HG03139 (cell line): Measurements from ENCODE around the gene POU5F2.

Source experiments
- ATAC-seq: cut with Tn5 transposase; IDR thresholded peaks from one replicate; pipeline ENCODE4 v1.9.1; 2021; ENCODE audit not compliant: unreplicated experiment

The POU5F2 gene, protein sequence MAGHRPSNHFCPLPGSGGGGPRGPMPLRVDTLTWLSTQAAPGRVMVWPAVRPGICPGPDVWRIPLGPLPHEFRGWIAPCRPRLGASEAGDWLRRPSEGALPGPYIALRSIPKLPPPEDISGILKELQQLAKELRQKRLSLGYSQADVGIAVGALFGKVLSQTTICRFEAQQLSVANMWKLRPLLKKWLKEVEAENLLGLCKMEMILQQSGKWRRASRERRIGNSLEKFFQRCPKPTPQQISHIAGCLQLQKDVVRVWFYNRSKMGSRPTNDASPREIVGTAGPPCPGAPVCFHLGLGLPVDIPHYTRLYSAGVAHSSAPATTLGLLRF

DNA sequence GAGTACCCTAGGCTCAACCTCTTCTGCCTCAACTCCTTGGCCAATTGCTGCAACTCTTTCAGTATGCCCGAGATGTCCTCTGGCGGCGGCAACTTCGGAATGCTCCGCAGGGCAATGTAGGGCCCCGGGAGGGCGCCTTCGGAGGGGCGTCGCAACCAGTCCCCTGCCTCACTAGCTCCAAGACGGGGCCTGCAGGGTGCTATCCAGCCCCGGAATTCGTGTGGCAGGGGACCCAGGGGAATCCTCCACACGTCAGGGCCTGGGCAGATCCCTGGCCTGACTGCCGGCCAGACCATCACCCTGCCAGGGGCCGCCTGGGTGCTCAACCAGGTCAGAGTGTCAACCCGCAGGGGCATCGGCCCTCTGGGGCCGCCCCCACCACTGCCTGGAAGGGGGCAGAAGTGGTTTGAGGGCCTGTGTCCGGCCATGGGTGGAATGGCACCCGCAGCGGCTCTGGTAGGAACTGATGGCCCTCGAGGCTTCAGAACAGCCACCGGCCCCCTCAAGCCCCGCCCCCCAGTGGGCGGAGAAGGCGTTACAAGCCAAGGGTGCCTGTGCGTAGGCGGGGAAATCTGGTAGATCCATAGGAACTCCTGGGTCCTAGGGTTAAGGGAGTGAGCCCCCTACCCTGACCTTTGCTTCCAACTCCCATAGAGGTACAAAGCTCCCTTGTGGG, at the start of gene POU5F2:
Gene POU5F2, minus strand, starts transcription at position 465 of the 676 bp plus-strand sequence. Its CDS starts 37 bp downstream, at position 428.
- ATAC-seq = no peak

- no peak for ATAC-seq
Measured at GRCh38 chr5:93790401-93790800, 49.0 kb upstream of the POU5F2 start.

- ATAC-seq = no peak
Measured at GRCh38 chr5:93789173-93790067, 48.0 kb upstream of the POU5F2 start.

GRCh38 chr5:93787598-93787997, 46.2 kb upstream of the POU5F2 start:
- ATAC-seq = no peak

DNA sequence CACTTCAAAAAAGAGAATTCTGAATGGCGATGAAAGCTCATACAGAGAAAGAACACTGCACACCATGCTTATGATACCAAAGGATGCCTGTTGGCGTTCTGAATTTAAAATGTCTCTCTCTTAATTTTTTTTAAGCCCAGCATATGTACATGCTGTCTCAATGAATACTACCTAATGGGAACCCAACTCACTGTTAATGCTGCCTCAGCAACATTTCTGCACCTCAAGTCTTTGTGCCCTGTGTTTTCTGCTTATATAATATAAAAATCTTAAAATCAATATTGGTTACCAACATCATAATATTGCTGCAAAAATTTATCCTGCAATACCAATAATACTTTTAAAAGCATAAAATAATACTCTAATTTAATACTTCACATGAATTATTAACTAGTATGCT, 44.1 kb upstream of the POU5F2 start:
- ATAC-seq = no peak

DNA sequence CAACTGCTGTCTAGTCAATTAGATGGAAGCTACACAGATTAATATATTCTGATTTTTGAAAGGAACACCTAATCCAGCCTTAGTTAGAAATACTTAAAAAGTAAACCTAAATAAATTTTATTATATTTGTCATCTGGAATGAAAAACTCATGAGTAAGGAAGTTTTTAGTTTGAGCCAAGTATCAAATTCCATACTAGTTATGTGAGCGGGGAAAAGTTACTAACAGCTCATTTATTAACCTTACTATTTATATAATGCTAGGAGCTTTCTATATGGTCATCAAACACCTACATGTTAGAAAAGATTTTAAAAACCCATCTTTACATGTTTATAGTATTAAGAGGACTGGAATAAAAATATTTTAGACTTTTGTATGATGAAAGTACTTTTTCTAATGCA, 41.6 kb upstream of the POU5F2 start:
- no peak for ATAC-seq

GRCh38 chr5:93777620-93778019, 36.2 kb upstream of the POU5F2 start:
- ATAC-seq = no peak

GRCh38 chr5:93756372-93756771, 15.0 kb upstream of the POU5F2 start:
- no peak for ATAC-seq

GRCh38 chr5:93755716-93756115, 14.3 kb upstream of the POU5F2 start:
- ATAC-seq = no peak

GRCh38 chr5:93748875-93749397, 7.5 kb upstream of the POU5F2 start:
- ATAC-seq = no peak

DNA sequence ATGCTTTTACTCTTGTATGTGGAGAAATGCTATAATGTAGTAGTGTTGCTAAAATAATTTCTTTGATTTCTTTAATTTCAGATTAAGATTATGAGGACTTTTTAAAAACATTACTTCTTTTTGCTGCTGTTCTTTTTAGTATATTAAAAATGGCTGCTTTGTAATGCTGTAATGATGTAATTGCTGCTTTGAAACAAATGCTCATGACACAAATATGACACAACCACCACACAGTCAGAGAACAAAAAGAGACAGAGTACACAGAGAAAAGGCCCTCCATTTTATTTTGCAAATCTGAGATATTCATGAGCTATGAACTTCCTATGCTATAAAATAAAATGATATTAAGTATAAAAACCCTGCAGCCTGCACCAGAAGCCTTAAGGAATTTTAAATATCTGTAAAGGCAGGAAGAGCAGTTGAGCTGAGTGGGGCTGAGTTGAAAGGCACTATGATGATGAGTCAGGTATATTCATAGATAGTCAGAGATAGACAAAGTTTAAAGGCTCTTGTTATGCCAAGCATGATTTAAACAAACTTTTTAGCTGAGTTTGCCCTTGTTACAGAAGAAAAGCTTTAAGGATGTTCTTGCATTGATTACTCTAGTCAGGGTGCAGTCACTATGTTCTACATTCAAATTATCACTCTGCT, 5.1 kb upstream of the POU5F2 start:
- ATAC-seq = no peak

DNA sequence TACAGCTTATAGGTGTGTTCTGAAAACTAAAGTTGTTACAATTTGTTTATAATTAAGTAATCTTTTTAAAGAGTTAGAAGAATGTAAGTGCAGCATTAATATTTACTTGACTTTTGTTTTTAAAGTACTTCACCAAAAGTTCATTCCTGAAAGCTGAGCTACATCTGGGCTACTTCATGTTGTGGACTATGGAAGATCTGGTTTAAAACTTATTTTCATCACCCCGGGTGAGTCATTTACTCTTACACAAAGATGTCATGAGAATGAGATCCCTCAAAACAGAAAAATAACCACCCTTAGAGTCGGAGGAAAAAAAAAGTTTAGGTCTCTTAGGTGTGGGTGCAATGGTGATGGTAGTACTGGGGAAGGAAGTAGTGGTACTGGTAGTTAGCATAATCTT, 5.1 kb downstream of the POU5F2 start:
- ATAC-seq = no peak

DNA sequence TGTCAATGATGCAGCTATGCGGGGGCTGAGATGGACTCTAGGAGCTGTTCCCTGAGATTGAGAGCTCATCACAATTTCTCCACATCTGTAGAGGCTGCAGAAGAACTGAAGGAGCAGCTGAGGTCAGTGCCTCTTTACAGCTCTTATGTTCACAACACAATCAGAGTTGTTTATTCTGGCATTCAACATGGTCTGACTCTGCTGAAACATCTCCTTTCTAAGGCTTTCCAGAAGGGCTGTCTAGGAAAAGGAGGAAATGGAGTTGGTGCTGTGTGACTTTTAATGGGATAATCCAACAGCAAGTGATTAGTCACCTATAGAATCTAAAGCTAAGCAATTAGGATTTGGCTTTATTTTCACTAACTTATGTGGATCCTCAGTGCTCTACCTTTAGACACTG, 6.0 kb downstream of the POU5F2 start:
- no peak for ATAC-seq

DNA sequence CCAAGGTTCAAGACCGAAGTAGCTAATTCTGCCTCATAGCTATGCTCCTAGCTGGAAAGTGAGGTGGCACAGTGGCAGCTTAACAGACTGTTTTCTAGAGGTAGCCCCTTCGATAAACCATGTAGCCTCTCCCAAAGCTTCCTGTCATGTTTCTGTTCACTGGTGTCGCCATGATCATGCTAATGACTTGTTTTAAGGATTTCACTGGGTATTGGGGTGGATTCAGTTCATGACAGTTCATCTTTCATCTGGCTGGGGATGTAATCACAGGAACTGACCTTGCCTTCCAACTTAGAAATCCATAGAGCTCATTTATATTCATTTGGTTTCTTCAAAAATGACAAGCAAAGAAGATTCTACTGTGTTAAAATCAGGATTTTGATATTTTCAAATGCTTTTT, 9.4 kb downstream of the POU5F2 start:
- no peak for ATAC-seq

DNA sequence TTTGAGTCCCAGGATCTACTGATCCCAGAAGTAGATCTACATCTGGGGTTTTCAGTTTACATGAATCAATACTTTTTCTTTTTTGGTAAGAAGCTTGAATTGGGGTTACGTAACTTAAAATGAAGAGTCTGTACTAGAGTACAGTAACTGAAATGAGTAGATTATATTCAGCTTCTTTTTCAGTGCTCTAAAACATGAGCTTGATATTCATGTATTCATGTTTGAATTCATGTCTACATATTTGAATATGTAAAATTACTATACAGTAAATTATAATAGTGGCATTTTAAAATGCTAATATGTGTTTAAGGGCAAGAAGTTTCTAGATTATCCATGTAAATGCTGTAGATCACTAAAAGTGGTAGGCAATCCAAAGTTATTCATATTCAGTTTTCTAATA, 14.8 kb downstream of the POU5F2 start:
- ATAC-seq = no peak

DNA sequence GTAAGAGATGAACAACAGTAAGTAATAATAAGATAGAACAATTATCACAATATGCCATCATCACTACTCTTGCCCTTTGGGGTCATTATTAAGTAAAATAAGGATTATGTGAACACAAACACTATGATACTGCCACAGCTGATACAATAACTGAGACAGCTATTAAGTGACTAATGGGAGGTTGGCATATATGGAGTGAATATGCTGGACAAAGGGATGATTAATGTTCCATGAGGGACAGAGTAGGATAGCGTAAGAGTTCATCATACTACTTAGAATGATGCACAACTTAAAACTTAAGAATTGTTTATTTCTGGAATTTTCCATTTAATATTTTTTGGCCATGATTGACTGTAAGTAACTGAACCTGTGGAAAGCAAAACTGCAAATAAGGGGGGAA, 16.6 kb downstream of the POU5F2 start:
- no peak for ATAC-seq

GRCh38 chr5:93723681-93724080, 17.7 kb downstream of the POU5F2 start:
- ATAC-seq = no peak

GRCh38 chr5:93723005-93723404, 18.4 kb downstream of the POU5F2 start:
- ATAC-seq = no peak

- no peak for ATAC-seq
Measured at GRCh38 chr5:93722588-93722987, 18.8 kb downstream of the POU5F2 start.

- ATAC-seq = no peak
Measured at GRCh38 chr5:93721511-93721910, 19.9 kb downstream of the POU5F2 start.

DNA sequence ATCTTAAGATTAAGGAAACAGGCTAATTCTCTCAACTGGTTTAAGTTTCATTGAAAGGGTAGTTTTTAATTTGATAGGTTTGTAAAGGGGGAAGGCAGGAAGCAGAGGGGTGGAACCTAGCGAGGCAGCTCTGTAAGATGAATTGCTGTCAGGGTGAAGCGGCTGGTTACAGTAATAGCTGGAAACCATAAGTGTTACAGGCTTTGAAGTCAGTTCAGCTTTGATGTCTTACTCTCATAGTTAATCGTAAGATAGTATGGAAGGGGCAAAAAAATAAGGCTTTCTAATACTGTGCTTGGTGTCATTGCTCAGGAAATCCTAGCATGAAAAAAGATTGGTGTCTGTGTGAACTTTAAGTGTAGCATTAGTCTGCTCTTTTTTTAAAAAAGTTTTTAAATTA, 20.3 kb downstream of the POU5F2 start:
- ATAC-seq = no peak
